Suppressor macrophage (primary cell): ENCODE measurements around the gene PPP1R9A.

Experiments
- DNase-seq, 4 experiments: peaks; one replicate each; pipeline ENCODE4 v3.0.0-alpha.2; 2020 to 2022

Gene PPP1R9A

DNA sequence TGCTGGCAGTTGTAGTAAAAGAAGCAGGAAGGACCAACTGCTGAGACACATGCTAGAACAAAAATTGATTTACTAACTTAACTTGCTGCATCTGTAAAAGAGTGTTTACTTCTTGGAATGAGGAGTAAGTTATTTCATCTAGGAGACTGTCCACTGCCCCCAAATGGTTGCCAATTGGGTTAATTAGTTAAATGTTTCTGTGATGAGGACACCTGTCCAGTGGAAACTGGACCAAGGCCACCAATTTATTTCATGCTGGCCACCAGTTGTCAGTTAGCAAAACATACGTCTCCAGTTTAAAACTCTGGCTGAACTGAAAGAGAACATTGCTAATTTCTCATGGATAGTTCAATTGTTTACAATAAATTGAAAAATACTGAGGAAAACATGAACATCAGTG, 191.7 kb downstream of the PPP1R9A start:
- DNase-seq = no peak

- DNase-seq = no peak
These were observed 194.0 kb downstream of the PPP1R9A start for GRCh38 chr7:95101422-95101821.

GRCh38 chr7:95102662-95103061, 195.3 kb downstream of the PPP1R9A start:
- no peak for DNase-seq

DNA sequence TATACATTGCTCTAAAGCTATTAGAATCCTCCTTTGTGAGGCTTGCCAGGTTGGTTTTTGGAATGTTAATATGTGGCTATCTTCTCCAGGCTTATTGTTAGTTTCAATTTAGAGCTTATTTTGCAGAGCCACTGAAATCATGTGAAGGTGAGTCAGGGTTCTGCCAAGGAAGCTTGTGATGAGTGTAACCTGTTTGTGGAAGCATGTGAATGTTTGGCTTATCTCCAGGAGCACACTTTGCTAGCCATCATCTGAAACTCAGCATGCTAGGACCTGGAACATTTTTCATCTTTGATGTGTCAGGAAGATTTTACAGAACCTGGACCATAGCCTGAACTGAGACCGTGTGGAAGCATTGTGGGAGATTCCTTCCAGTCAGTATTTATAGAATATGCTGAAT, 197.3 kb downstream of the PPP1R9A start:
- DNase-seq = peak; percentile 5 to 51 (median 45)

- DNase-seq = no peak
These were observed 198.2 kb downstream of the PPP1R9A start for GRCh38 chr7:95105627-95106026.

GRCh38 chr7:95106401-95106800, 199.0 kb downstream of the PPP1R9A start:
- peak in 3 of 4 experiments; percentile 32 to 61 (median 52) for DNase-seq

GRCh38 chr7:95110707-95111106, 203.3 kb downstream of the PPP1R9A start:
- DNase-seq = no peak

DNA sequence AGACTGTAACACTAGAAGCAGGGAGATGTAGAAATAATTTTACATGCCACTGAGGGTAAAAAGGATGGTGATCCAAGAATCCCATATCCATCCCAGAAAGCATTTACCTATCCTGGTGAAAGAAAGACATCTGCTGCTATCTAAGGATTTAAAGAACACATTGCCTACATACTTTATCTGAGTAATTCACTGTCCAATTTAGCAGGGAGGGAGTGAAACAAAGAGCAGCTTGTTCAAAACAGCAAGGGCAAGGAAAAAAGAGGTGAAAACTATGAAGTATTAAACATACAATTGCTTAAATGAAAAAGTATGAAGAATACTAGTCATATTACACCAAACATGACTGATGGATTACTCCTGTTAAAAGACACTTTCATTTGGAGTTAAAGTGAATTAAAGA, 206.2 kb downstream of the PPP1R9A start:
- DNase-seq = no peak

- no peak for DNase-seq
These were observed 218.8 kb downstream of the PPP1R9A start for GRCh38 chr7:95126053-95126709.

- no peak for DNase-seq
These were observed 225.1 kb downstream of the PPP1R9A start for GRCh38 chr7:95132500-95132899.

DNA sequence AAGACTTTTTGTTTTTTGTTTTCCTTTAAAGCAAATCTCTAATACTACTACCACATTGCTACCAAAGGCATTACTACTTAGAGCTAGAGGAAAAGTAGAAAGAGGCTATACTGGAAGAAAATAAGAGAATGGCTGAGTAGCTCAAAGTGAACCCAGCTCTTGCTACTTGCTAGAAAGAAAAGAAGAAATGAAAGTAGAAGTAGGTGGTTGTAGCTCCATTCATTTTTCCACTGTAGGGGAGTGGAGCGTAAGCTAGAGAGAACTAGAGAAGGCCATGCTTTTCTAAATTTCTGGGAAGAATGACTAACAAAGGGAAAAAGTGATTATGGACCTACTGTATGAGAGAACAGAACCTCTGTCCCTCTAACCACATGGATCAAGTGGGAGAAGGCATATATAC, 232.5 kb downstream of the PPP1R9A start:
- peak in 2 of 4 experiments; percentile 3 to 7 for DNase-seq

DNA sequence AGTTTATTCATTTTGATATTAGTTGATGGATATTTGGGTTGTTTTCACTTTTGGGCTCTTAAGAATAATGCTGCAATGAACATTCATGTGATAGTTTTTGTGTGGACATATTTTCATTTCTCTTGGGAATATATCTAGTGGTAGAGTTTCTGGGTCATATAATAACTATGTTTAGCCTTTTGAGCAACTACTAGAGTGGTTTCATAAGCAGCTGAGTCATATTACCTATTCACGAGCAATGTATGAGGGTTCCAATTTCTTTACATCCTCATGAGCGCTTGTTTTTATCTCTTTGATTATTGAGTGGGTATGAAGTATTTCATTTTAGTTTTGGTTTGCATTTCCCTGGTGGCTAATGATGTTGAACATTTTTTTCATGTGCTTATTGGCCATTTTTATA, 234.4 kb downstream of the PPP1R9A start:
- DNase-seq = no peak

GRCh38 chr7:95144256-95144655, 236.9 kb downstream of the PPP1R9A start:
- no peak for DNase-seq

GRCh38 chr7:95155965-95156364, 248.6 kb downstream of the PPP1R9A start:
- no peak for DNase-seq

GRCh38 chr7:95157381-95157780, 250.0 kb downstream of the PPP1R9A start:
- DNase-seq = no peak

- no peak for DNase-seq
These were observed 262.3 kb downstream of the PPP1R9A start for GRCh38 chr7:95169678-95170077.

DNA sequence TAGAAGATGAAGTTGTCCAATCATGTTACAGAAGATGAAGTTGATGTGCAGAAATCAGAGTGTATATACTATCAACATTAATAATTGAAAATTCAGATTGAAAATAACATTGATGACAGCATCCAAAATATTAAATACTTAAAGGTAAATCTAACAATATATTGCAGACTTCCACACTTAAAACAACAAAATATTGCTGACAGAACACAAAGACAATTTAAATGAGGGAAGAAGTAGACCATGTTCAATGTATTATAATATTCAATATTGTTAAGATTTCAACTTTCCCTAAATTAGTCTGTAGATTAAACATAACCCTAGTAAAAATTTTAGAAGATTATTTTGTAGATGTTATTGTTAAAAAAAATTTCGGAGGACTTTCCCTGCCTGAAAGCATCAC, 265.0 kb downstream of the PPP1R9A start:
- DNase-seq = no peak

GRCh38 chr7:95190515-95190914, 283.1 kb downstream of the PPP1R9A start:
- no peak for DNase-seq

GRCh38 chr7:95191795-95192194, 284.4 kb downstream of the PPP1R9A start:
- no peak for DNase-seq

GRCh38 chr7:95198863-95199262, 291.5 kb downstream of the PPP1R9A start:
- DNase-seq = no peak

DNA sequence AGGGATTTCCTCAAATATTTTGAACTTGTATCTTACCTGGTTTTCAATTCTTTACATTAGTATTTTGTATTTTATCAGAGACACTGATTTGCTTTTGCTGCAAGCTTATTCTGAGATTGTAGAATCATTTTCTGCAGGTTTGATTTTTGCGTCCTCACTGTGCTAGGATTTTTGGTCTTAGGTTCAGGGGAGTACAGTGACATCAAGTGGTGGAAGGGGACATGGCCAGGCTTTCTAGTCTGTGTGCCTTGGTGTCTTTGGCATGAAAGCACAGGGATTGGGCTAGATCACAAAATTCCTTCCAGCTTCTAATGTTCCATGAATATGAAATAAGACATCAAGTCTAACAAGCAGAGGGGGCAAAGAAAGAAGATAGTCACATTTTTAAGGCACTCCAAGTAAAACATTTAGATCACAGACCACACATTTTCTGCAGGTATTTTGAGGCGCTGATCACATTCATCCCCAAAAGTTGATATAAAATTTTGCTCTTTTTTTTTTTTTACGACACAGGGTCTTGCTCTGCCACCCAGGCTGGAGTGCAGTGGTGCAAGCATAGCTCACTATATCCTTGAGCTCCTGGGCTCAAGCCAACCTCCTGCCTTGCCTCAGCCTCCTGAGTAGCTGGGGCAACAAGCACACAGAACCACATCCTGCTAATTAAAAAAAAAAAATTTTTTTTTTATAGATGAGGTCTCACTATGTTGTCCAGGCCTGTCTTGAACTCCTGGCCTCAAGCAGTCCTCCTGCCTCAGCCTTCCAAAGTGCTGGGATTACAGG, 292.6 kb downstream of the PPP1R9A start:
- DNase-seq = peak; percentile 10 to 53 (median 37)

- no peak for DNase-seq
These were observed 293.3 kb downstream of the PPP1R9A start for GRCh38 chr7:95200741-95201140.

DNA sequence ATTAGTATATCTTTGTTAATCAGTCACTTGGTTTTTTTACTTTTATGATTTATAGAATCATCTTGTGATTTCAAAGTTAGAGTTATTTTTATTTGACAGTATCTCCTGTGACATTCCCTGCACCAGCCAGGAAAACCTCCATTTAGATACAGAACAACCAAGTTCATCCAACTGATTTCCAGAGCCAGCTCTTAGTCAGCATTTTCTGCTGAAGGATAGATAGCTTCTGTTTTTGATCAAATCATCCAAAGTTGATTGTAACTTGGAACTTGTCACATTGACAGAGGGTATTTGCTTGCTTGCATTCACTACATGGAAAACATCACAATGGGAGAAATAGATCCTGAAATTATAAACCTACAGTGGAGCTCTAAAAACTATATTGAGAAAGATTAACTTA, 294.3 kb downstream of the PPP1R9A start:
- DNase-seq = no peak

GRCh38 chr7:95204618-95205017, 297.2 kb downstream of the PPP1R9A start:
- DNase-seq = no peak
